Fibroblast of lung (primary cell): ENCODE data around the gene TRIM5.

Experiments used
- EZH2 ChIP-seq: IDR thresholded peaks from 2 replicates; pipeline ENCODE4 v1.5.1; 2012; ENCODE audit warnings: low read length, control low read depth, mild to moderate bottlenecking; ENCODE audit errors: missing control alignments
- TF ChIP-seq, protein P1 (sequence below), 2 donors: IDR thresholded peaks in 1 of 2; conservative IDR thresholded peaks in 1 of 2; 1 replicate in 1 of 2; 2 replicates in 1 of 2; pipeline ENCODE4 v1.5.1; 2011 to 2012; ENCODE audit warnings: low read length in 2 of 2, control low read depth in 1 of 2, inconsistent platforms in 1 of 2, low read depth in 1 of 2, mild to moderate bottlenecking in 1 of 2

DNA sequence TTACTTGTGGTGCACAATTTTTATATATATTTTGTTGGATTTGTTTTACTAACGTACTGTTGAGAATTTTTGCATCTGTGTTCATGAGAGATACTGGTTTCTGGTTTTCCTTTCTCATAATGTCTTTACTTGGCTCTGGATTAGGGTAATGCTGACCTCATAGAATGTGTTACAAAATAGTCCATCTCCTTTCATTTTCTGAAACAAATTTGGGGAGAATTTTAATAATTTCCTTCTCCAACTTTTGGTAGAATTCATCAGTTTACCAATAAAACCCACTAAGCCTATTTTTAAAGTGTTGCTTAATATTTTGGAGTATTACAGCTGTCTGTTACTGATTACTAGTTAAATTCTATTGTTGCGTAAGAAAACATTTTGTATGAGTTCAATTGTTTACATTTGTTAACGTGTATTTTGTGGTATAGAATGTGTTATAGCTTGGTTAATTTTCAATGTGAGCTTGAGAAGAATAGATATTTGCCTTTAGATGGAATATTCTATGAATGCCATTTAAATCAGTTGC, 16.2 kb upstream of the TRIM5 start:
- TF ChIP-seq, protein P1, sequence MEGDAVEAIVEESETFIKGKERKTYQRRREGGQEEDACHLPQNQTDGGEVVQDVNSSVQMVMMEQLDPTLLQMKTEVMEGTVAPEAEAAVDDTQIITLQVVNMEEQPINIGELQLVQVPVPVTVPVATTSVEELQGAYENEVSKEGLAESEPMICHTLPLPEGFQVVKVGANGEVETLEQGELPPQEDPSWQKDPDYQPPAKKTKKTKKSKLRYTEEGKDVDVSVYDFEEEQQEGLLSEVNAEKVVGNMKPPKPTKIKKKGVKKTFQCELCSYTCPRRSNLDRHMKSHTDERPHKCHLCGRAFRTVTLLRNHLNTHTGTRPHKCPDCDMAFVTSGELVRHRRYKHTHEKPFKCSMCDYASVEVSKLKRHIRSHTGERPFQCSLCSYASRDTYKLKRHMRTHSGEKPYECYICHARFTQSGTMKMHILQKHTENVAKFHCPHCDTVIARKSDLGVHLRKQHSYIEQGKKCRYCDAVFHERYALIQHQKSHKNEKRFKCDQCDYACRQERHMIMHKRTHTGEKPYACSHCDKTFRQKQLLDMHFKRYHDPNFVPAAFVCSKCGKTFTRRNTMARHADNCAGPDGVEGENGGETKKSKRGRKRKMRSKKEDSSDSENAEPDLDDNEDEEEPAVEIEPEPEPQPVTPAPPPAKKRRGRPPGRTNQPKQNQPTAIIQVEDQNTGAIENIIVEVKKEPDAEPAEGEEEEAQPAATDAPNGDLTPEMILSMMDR (conservative IDR thresholded peaks at IDR 0.05 in 1 of 2, IDR thresholded peaks at IDR 0.05 in 1 of 2; ENCODE audit: low read depth in 1 of 2, low read length in 2 of 2) = no peak
- TF ChIP-seq EZH2 = no peak
